ENCODE results near the gene KDM4B.

- TF ChIP-seq, protein P1, sequence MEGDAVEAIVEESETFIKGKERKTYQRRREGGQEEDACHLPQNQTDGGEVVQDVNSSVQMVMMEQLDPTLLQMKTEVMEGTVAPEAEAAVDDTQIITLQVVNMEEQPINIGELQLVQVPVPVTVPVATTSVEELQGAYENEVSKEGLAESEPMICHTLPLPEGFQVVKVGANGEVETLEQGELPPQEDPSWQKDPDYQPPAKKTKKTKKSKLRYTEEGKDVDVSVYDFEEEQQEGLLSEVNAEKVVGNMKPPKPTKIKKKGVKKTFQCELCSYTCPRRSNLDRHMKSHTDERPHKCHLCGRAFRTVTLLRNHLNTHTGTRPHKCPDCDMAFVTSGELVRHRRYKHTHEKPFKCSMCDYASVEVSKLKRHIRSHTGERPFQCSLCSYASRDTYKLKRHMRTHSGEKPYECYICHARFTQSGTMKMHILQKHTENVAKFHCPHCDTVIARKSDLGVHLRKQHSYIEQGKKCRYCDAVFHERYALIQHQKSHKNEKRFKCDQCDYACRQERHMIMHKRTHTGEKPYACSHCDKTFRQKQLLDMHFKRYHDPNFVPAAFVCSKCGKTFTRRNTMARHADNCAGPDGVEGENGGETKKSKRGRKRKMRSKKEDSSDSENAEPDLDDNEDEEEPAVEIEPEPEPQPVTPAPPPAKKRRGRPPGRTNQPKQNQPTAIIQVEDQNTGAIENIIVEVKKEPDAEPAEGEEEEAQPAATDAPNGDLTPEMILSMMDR (IDR thresholded peaks at IDR 0.05): no peak
- TF ChIP-seq POLR2A (IDR thresholded peaks at IDR 0.05): no peak
Observed at GRCh38 chr19:5054551-5055456, 85.9 kb downstream of the KDM4B start.

All from Peyer's patch (tissue), 4 donors.